Measurements from ENCODE around the gene SFXN3.

Gene SFXN3

DNA sequence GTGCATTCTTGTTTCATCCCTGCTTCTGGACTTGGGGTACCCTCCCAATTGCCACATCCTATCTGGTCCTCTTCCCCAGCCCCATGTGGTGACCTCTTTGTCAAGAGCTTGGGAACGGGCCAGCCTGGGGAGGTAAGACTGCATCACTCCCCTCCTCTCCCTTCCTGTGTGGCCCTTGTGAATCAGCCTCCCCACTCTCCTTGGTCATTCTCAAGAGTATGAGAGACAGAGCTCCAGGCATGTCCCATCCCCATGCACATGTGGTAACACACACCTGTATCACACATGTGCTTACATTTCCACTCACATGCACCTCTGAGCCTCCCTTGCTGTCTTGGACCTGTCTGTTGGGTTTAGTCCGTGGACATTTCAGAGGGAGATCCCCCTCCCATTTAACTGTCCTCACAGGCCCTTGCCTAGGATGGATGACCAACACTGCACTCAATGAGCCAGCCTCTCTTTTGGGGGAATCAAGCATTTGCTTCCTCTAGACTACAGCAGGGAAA is 46.3 kb upstream of the SFXN3 start:
- Histone ChIP-seq H3K27ac (replicated peaks; ENCODE audit: low read length) (no peak overlapping the region), H2AK5ac (ENCODE audit: low read depth, low read length) (no peak overlapping the region), H4K91ac (ENCODE audit: low read depth, low read length, poor library complexity) (no peak overlapping the region), H4K8ac (ENCODE audit: low read depth, low read length) (no peak overlapping the region), H2BK12ac (ENCODE audit: low read length) (no peak overlapping the region), H3K4me1 (ENCODE audit: control insufficient read depth in 2 of 2, insufficient read depth in 1 of 2, low read depth in 1 of 2, low read length in 2 of 2) (peaks cover 12 to 13% of the 10 kb centered on the region in 2 donors), H2BK5ac (ENCODE audit: low read length) (no peak overlapping the region), H2BK15ac (ENCODE audit: low read length) (no peak overlapping the region), H3K4me2 (ENCODE audit: insufficient read depth, low read length, poor library complexity, severe bottlenecking) (no peak overlapping the region), H3K14ac (ENCODE audit: low read length) (no peak overlapping the region), H3K4ac (ENCODE audit: low read length) (no peak overlapping the region), H2BK120ac (ENCODE audit: low read depth, low read length) (no peak overlapping the region), H3K18ac (ENCODE audit: low read length) (no peak overlapping the region), H3K9me3 (replicated peaks in 1 of 2; ENCODE audit: control insufficient read depth in 2 of 2, insufficient read depth in 1 of 2, low read depth in 1 of 2, low read length in 2 of 2) (peaks cover 0 to 3% of the 10 kb centered on the region in 2 donors), H3K4me3 (ENCODE audit: low read length in 2 of 2) (no peak overlapping the region), H3K36me3 (replicated peaks in 1 of 2; ENCODE audit: control insufficient read depth in 2 of 2, insufficient read depth in 2 of 2, low read length in 2 of 2) (peaks cover 35 to 74% of the 10 kb centered on the region in 2 donors), H3K79me1 (ENCODE audit: low read depth, low read length) (peaks cover 10% of the 10 kb centered on the region), H3K9ac (ENCODE audit: low read depth, low read length, poor library complexity) (no peak overlapping the region), H3K27me3 (ENCODE audit: control insufficient read depth in 3 of 3, insufficient read depth in 3 of 3, low read depth in 1 of 3, low read length in 3 of 3) (no peaks in the 10 kb centered on the region), H3K23ac (ENCODE audit: low read depth, low read length, poor library complexity) (no peak overlapping the region), H2AFZ (ENCODE audit: low read length) (no peak overlapping the region)
- no peak for DNase-seq (ENCODE audit: low spot score)
- no CpG with 5 or more reads among the region's 2 CpGs for WGBS, 2 donors (ENCODE audit: extremely low coverage in 2 of 2, insufficient read length in 2 of 2, insufficient replicate concordance in 1 of 2)

DNA sequence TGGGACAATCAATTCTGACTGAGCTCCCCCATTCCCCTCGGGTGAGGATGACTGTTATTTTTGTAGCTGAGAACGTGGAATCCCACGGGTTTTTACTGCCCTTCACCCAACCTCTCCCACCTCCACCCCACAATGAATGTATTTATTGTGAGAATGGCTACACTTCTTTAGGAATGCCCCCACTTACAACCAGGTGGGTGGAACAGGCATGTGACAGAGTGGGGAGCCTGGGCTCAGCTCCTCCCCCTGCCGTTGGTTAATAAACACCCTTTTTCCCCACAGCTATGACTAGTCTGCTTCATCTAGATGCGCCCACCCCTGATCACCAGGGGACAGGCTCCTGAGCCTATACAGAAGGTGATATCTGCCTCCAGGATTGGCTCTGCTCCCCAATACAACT is 45.7 kb upstream of the SFXN3 start:
- Histone ChIP-seq H3K79me1 (ENCODE audit: low read depth, low read length) (peaks cover 10% of the 10 kb centered on the region), H3K4ac (ENCODE audit: low read length) (no peak overlapping the region), H2BK15ac (ENCODE audit: low read length) (no peak overlapping the region), H3K36me3 (replicated peaks in 1 of 2; ENCODE audit: control insufficient read depth in 2 of 2, insufficient read depth in 2 of 2, low read length in 2 of 2) (peaks cover 33 to 74% of the 10 kb centered on the region in 2 donors), H2AFZ (ENCODE audit: low read length) (no peak overlapping the region), H3K27ac (replicated peaks; ENCODE audit: low read length) (no peak overlapping the region), H3K27me3 (ENCODE audit: control insufficient read depth in 3 of 3, insufficient read depth in 3 of 3, low read depth in 1 of 3, low read length in 3 of 3) (no peaks in the 10 kb centered on the region), H3K18ac (ENCODE audit: low read length) (no peak overlapping the region), H3K9ac (ENCODE audit: low read depth, low read length, poor library complexity) (no peak overlapping the region), H2BK5ac (ENCODE audit: low read length) (no peak overlapping the region), H3K4me2 (ENCODE audit: insufficient read depth, low read length, poor library complexity, severe bottlenecking) (no peak overlapping the region), H3K23ac (ENCODE audit: low read depth, low read length, poor library complexity) (no peak overlapping the region), H3K14ac (ENCODE audit: low read length) (no peak overlapping the region), H3K9me3 (replicated peaks in 1 of 2; ENCODE audit: control insufficient read depth in 2 of 2, insufficient read depth in 1 of 2, low read depth in 1 of 2, low read length in 2 of 2) (peaks cover 0 to 3% of the 10 kb centered on the region in 2 donors), H3K4me3 (ENCODE audit: low read length in 2 of 2) (no peak overlapping the region), H2BK120ac (ENCODE audit: low read depth, low read length) (no peak overlapping the region), H2BK12ac (ENCODE audit: low read length) (no peak overlapping the region), H4K8ac (ENCODE audit: low read depth, low read length) (no peak overlapping the region), H3K4me1 (ENCODE audit: control insufficient read depth in 2 of 2, insufficient read depth in 1 of 2, low read depth in 1 of 2, low read length in 2 of 2) (peaks cover 12 to 13% of the 10 kb centered on the region in 2 donors), H4K91ac (ENCODE audit: low read depth, low read length, poor library complexity) (no peak overlapping the region), H2AK5ac (ENCODE audit: low read depth, low read length) (no peak overlapping the region)
- no peak for DNase-seq (ENCODE audit: low spot score)
- no CpG with 5 or more reads among the region's 5 CpGs for WGBS, 2 donors (ENCODE audit: extremely low coverage in 2 of 2, insufficient read length in 2 of 2, insufficient replicate concordance in 1 of 2)

DNA sequence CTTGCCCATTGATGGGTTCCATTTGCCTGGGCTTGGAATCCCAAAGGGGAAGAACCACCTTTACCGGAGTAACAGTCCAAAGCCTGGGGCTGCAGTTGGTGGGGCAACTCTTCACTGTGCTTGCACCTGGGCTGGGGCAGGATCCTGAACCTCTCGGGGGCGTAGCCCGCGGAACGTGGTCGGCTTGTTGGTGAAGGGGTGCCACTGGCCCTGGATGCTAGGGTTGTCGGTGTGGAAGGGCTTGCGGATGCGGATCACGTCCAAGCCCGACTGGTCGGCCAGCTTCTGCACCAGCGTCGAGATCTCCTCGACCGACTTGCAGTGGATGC is 44.4 kb upstream of the SFXN3 start:
- peak overlapping the region; percentile 91 for H2BK5ac ChIP-seq (ENCODE audit: low read length)
- H3K36me3 ChIP-seq (replicated peaks in 1 of 2; ENCODE audit: control insufficient read depth in 2 of 2, insufficient read depth in 2 of 2, low read length in 2 of 2), result peaks cover 36 to 74% of the 10 kb centered on the region in 2 donors
- no peak overlapping the region for H2BK120ac ChIP-seq (ENCODE audit: low read depth, low read length)
- peak overlapping the region; percentile 87 for H3K18ac ChIP-seq (ENCODE audit: low read length)
- no peak overlapping the region for H3K27ac ChIP-seq (replicated peaks; ENCODE audit: low read length)
- H3K23ac ChIP-seq (ENCODE audit: low read depth, low read length, poor library complexity), result peak overlapping the region; percentile 97
- H2BK12ac ChIP-seq (ENCODE audit: low read length), result no peak overlapping the region
- H3K9ac ChIP-seq (ENCODE audit: low read depth, low read length, poor library complexity), result peak overlapping the region; percentile 98
- no peak overlapping the region for H4K8ac ChIP-seq (ENCODE audit: low read depth, low read length)
- H3K9me3 ChIP-seq (replicated peaks in 1 of 2; ENCODE audit: control insufficient read depth in 2 of 2, insufficient read depth in 1 of 2, low read depth in 1 of 2, low read length in 2 of 2), result peaks cover 0 to 3% of the 10 kb centered on the region in 2 donors
- no peak overlapping the region for H2BK15ac ChIP-seq (ENCODE audit: low read length)
- peak overlapping the region; percentile 39 for H3K14ac ChIP-seq (ENCODE audit: low read length)
- no peak overlapping the region for H3K4ac ChIP-seq (ENCODE audit: low read length)
- WGBS, 2 donors (ENCODE audit: extremely low coverage in 2 of 2, insufficient read length in 2 of 2, insufficient replicate concordance in 1 of 2), result no CpG with 5 or more reads among the region's 17 CpGs
- peak overlapping the region; percentile 67 for H2AK5ac ChIP-seq (ENCODE audit: low read depth, low read length)
- peaks cover 10% of the 10 kb centered on the region for H3K79me1 ChIP-seq (ENCODE audit: low read depth, low read length)
- H3K27me3 ChIP-seq (ENCODE audit: control insufficient read depth in 3 of 3, insufficient read depth in 3 of 3, low read depth in 1 of 3, low read length in 3 of 3), result no peaks in the 10 kb centered on the region
- H3K4me2 ChIP-seq (ENCODE audit: insufficient read depth, low read length, poor library complexity, severe bottlenecking), result peak overlapping the region; percentile 82
- peak overlapping the region; percentile 88 to 93 for H3K4me3 ChIP-seq (ENCODE audit: low read length in 2 of 2)
- no peak overlapping the region for H4K91ac ChIP-seq (ENCODE audit: low read depth, low read length, poor library complexity)
- DNase-seq (ENCODE audit: low spot score), result no peak
- H2AFZ ChIP-seq (ENCODE audit: low read length), result peak overlapping the region; percentile 98
- H3K4me1 ChIP-seq (ENCODE audit: control insufficient read depth in 2 of 2, insufficient read depth in 1 of 2, low read depth in 1 of 2, low read length in 2 of 2), result peaks cover 12 to 13% of the 10 kb centered on the region in 2 donors

DNA sequence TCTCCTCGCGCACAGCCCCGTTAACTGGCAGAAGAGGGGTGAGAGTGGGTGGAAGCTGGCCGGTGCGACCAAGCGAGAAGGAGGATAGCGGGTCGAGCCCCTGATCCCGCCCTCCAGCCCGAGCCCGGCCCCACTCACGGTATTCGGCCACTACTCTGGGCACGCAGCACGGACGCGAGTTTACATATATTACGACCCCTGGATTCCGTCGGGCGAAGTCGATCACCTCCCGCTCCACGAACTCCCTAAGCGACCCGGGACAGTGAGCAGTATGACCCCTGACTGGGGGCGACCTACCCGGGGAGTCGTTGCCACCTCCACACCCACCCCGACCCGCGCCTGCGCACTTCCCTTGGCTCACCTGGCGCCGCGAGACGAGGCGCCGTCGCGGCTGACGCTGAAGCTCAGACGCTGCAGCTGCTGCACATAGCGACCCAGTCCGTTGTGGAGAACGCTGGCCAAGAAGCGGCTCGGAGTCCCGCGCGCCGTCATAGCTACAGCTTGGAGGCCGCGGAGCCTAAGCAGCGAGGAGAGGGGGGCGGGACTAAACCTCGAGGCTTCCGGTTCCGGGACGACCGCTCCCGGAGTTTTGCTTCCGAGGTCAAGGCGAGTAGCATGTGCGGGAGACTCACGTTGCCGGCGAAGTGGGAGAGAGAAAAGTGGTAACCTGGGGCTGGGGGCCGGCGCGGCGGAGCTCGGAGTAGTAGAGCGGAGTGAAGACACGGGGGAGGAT is 43.9 kb upstream of the SFXN3 start, which contains the start of the genes MRPL43 and TWNK:
TSS of gene MRPL43 (minus strand) at position 546 of the 733 bp plus-strand sequence. CDS start at position 492, 54 bp downstream.
TSS of gene TWNK (plus strand) at position 592 of the 733 bp plus-strand sequence. CDS start 668 bp downstream, outside the sequence.
- Histone ChIP-seq H2BK5ac (ENCODE audit: low read length) (peak within 1 kb of the TSS; percentile 91), H3K36me3 (replicated peaks in 1 of 2; ENCODE audit: control insufficient read depth in 2 of 2, insufficient read depth in 2 of 2, low read length in 2 of 2) (peaks cover 34 to 71% of the 10 kb centered on the region in 2 donors), H3K9me3 (replicated peaks in 1 of 2; ENCODE audit: control insufficient read depth in 2 of 2, insufficient read depth in 1 of 2, low read depth in 1 of 2, low read length in 2 of 2) (peaks cover 0 to 3% of the 10 kb centered on the region in 2 donors), H3K79me1 (ENCODE audit: low read depth, low read length) (peaks cover 10% of the 10 kb centered on the region), H3K4ac (ENCODE audit: low read length) (no peak within 1 kb of the TSS), H3K4me2 (ENCODE audit: insufficient read depth, low read length, poor library complexity, severe bottlenecking) (peak within 1 kb of the TSS; percentile 82), H3K27me3 (ENCODE audit: control insufficient read depth in 3 of 3, insufficient read depth in 3 of 3, low read depth in 1 of 3, low read length in 3 of 3) (no peaks in the 10 kb centered on the region), H3K23ac (ENCODE audit: low read depth, low read length, poor library complexity) (peak within 1 kb of the TSS; percentile 97), H2BK120ac (ENCODE audit: low read depth, low read length) (no peak within 1 kb of the TSS), H3K18ac (ENCODE audit: low read length) (peak within 1 kb of the TSS; percentile 98), H2AK5ac (ENCODE audit: low read depth, low read length) (peak within 1 kb of the TSS; percentile 67), H4K91ac (ENCODE audit: low read depth, low read length, poor library complexity) (no peak within 1 kb of the TSS), H3K27ac (replicated peaks; ENCODE audit: low read length) (peak within 1 kb of the TSS; percentile 72), H3K4me1 (ENCODE audit: control insufficient read depth in 2 of 2, insufficient read depth in 1 of 2, low read depth in 1 of 2, low read length in 2 of 2) (peaks cover 12 to 13% of the 10 kb centered on the region in 2 donors), H3K9ac (ENCODE audit: low read depth, low read length, poor library complexity) (peak within 1 kb of the TSS; percentile 98), H2BK12ac (ENCODE audit: low read length) (no peak within 1 kb of the TSS), H3K14ac (ENCODE audit: low read length) (peak within 1 kb of the TSS; percentile 39), H4K8ac (ENCODE audit: low read depth, low read length) (no peak within 1 kb of the TSS), H2BK15ac (ENCODE audit: low read length) (peak within 1 kb of the TSS; percentile 65), H3K4me3 (ENCODE audit: low read length in 2 of 2) (peak within 1 kb of the TSS; percentile 88 to 93), H2AFZ (ENCODE audit: low read length) (peak within 1 kb of the TSS; percentile 98)
- peak; percentile 82 for DNase-seq (ENCODE audit: low spot score)
- WGBS, 2 donors (ENCODE audit: extremely low coverage in 2 of 2, insufficient read length in 2 of 2, insufficient replicate concordance in 1 of 2), result no CpG with 5 or more reads among the region's 75 CpGs

All from neuronal stem cell (in vitro differentiated cells).